ENCODE results near the gene DISP2.

Gene DISP2

GRCh38 chr15:40367686-40368611, 9.9 kb downstream of the DISP2 start (continued):
- TF ChIP-seq KLF17 (tag by site-specific recombination; IDR thresholded peaks at IDR 0.05) (peak; percentile 65), ZNF548 (tag by site-specific recombination; IDR thresholded peaks at IDR 0.05) (no peak), SCRT2 (tag by site-specific recombination; IDR thresholded peaks at IDR 0.05) (no peak), ZBTB26 (tag by site-specific recombination; optimal IDR thresholded peaks at IDR 0.05) (peak; percentile 36), ZNF335 (tag by site-specific recombination; conservative IDR thresholded peaks at IDR 0.05) (peak; percentile 74), HOXA7 (CRISPR knock-in tag; IDR thresholded peaks at IDR 0.05; ENCODE audit: borderline replicate concordance) (no peak), CTCF (tag by site-specific recombination; IDR thresholded peaks at IDR 0.05) (peak; percentile 94), ZBTB17 (tag by site-specific recombination; IDR thresholded peaks at IDR 0.05) (0 out of 2 replicates have a peak, but pooled peaks have one; percentile 30), ZNF701 (tag by site-specific recombination; IDR thresholded peaks at IDR 0.05) (no peak)

- TF ChIP-seq ZNF704 (tag by site-specific recombination; IDR thresholded peaks at IDR 0.05) = no peak
- no peak for TF ChIP-seq ZNF654 (tag by site-specific recombination; IDR thresholded peaks at IDR 0.05; ENCODE audit: low read depth)
- no peak for TF ChIP-seq ZNF558 (tag by site-specific recombination; IDR thresholded peaks at IDR 0.05)
- TF ChIP-seq ZNF600 (tag by site-specific recombination; IDR thresholded peaks at IDR 0.05) = peak; percentile 92
- TF ChIP-seq ZNF707 (tag by site-specific recombination; IDR thresholded peaks at IDR 0.05) = no peak
- no peak for TF ChIP-seq HOXA7 (CRISPR knock-in tag; IDR thresholded peaks at IDR 0.05; ENCODE audit: borderline replicate concordance)
- ChIA-PET CTCF (interaction anchor here (0.8 to 2.0 kb wide), 11 partner anchors 8 to 95 kb away, joined by 3 to 11 read pairs (median 5); partner anchors contain the start of gene KNSTRN), POLR2A (interaction anchor here (1.1 kb wide), 1 partner anchor 36 kb away, joined by 3 read pairs; the partner anchor contains the start of gene IVD)
- Histone ChIP-seq H3K36me3 (ENCODE audit: control insufficient read depth in 2 of 2, insufficient read depth in 1 of 2, low read length in 2 of 2) (no peaks in the 10 kb centered on the region), H3K27ac (ENCODE audit: extremely low read depth, low read depth, low read length) (no peak overlapping the region), H3K9me3 (ENCODE audit: control insufficient read depth, insufficient read depth, low read depth, low read length) (no peaks in the 10 kb centered on the region), H3K4me3 (ENCODE audit: low read depth, low read length) (no peak overlapping the region), H3K4me1 (ENCODE audit: control insufficient read depth, insufficient read depth, low read length) (no peaks in the 10 kb centered on the region)
Measured at GRCh38 chr15:40368719-40369473, 10.9 kb downstream of the DISP2 start.

GRCh38 chr15:40369474-40369869, 11.5 kb downstream of the DISP2 start:
- Histone ChIP-seq H3K4me1 (ENCODE audit: control insufficient read depth, insufficient read depth, low read length) (no peaks in the 10 kb centered on the region), H3K4me3 (ENCODE audit: low read depth, low read length) (no peak overlapping the region), H3K9me3 (ENCODE audit: control insufficient read depth, insufficient read depth, low read depth, low read length) (no peaks in the 10 kb centered on the region), H3K27ac (ENCODE audit: extremely low read depth, low read depth, low read length) (no peak overlapping the region), H3K36me3 (ENCODE audit: control insufficient read depth in 2 of 2, insufficient read depth in 1 of 2, low read length in 2 of 2) (no peaks in the 10 kb centered on the region)
- TF ChIP-seq ZNF133 (tag by site-specific recombination; IDR thresholded peaks at IDR 0.05) = no peak
- TF ChIP-seq ZFHX2 (tag by site-specific recombination; conservative IDR thresholded peaks at IDR 0.05) = 0 out of 2 replicates have a peak, but pooled peaks have one; percentile 16
- ChIA-PET CTCF (interaction anchor here (0.8 to 2.0 kb wide), 5 partner anchors 13 to 95 kb away, joined by 3 to 11 read pairs (median 3); no protein-coding TSS in a partner anchor), POLR2A (no interaction called here)

Measured in HEK293 (cell line).